Measurements from ENCODE around the gene SELENOS. TPM values are rescaled to one million over a fixed set of nuclear protein-coding genes. Genes with fewer than 3 reads are reported as not detected.

The SELENOS gene, protein sequence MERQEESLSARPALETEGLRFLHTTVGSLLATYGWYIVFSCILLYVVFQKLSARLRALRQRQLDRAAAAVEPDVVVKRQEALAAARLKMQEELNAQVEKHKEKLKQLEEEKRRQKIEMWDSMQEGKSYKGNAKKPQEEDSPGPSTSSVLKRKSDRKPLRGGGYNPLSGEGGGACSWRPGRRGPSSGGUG
- total RNA-seq: 10 to 100 TPM; 27.3 to 29.4 TPM

DNA sequence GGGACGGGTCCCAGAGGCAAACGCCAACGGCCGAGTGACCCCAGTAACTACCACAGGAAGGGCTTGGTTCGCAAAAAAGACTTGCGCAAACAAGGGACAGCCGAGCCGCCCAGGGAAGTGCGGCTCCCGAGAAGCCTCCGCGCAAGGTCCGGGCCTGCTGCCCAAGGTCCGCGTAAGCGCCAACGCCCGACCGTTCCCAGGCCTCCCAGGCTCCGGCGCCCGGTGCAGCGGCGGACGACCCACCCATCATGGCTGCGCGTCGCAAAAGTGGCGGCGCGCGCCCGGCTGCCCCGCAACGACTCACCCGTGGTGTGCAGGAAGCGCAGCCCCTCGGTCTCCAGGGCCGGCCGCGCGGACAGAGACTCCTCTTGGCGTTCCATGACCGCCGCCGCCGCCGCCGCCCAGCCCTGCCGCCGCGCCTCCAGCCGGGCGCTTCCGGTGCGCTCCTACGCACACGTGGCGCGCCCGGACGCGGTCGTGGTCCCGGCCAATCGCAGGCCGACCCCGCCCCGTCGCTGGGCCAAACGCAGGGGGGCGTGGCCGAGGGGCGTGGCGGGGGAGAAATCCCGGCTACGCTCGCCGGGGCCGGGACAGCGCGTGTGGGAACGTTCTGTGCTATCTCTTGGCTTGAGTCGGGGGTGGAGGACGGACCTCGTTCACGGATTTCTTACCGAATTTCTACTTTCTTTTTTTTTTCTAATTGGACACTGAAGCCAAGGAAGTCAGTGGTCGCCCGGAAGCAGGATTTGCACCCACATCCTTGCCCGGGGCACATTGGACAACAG is at the start of gene SELENOS:
SELENOS (minus strand) TSS at position 448 of the 785 bp plus-strand sequence; CDS start at position 380, 68 bp downstream.
- Mint-ChIP-seq H3K27me3 (no peaks in the 10 kb centered on the region), H3K36me3 (peaks cover 32% of the 10 kb centered on the region), H3K4me3 (peak within 1 kb of the TSS; percentile 99), H3K4me1 (peaks cover 24% of the 10 kb centered on the region), H3K27ac (peak within 1 kb of the TSS; percentile 88), H3K9me3 (no peaks in the 10 kb centered on the region)
- DNase-seq: peak; percentile 93

DNA sequence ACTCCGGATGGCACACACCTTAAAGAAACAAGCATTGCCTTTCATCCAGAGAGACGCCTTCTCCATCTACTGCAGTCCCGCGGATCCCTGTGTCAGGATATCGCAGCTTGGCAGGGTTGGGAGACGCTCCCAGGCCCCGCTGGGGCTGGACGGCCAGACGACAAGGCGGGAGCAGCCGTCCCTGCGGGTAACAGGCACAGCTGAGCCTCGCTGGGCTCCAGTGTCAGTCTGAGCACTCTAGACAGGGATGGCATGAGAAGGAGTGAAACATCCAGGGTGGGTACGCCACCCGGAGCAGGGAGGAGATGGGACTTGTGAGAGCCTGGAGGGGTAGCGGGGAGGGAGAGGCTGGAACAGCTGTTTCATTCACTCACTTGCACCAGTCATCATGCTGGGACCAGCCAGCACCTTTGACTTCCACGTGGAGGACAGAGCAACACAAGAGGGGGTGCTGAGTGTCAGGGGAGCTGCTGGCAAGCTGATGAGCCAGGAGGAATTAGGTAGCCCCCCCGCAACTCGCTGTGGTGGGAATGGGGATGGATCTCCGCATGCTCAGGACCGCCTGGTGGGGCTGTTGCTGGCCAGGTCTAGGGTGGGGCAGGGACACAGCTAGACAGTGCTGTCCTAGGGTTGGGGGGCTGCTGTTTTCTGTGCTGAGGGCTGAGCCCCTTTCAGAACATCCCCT is 49.3 kb upstream of the SELENOS start:
- H3K4me1 Mint-ChIP-seq: peaks cover 4% of the 10 kb centered on the region
- no peaks in the 10 kb centered on the region for H3K9me3 Mint-ChIP-seq
- DNase-seq: no peak
- H3K27me3 Mint-ChIP-seq: peaks cover 4% of the 10 kb centered on the region
- no peaks in the 10 kb centered on the region for H3K36me3 Mint-ChIP-seq
- no peak overlapping the region for H3K27ac Mint-ChIP-seq
- H3K4me3 Mint-ChIP-seq: no peak overlapping the region

DNA sequence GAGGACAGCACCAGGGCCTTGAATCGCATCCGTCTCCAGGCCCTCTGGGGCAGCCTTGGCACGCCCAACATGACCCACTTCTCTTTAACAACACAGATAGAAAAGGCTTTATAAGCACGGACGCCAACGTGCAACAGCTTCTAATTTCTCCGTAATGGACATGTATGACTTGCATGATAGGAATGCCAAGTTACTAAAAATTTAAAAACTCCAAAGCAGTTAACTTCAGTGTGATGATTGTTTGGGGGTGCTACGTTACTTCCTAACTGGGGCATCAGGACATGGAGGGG is 48.7 kb upstream of the SELENOS start:
- Mint-ChIP-seq H3K27me3 (peaks cover 4% of the 10 kb centered on the region), H3K36me3 (no peaks in the 10 kb centered on the region), H3K9me3 (no peaks in the 10 kb centered on the region), H3K4me1 (peaks cover 7% of the 10 kb centered on the region), H3K4me3 (no peak overlapping the region), H3K27ac (no peak overlapping the region)
- DNase-seq: no peak

DNA sequence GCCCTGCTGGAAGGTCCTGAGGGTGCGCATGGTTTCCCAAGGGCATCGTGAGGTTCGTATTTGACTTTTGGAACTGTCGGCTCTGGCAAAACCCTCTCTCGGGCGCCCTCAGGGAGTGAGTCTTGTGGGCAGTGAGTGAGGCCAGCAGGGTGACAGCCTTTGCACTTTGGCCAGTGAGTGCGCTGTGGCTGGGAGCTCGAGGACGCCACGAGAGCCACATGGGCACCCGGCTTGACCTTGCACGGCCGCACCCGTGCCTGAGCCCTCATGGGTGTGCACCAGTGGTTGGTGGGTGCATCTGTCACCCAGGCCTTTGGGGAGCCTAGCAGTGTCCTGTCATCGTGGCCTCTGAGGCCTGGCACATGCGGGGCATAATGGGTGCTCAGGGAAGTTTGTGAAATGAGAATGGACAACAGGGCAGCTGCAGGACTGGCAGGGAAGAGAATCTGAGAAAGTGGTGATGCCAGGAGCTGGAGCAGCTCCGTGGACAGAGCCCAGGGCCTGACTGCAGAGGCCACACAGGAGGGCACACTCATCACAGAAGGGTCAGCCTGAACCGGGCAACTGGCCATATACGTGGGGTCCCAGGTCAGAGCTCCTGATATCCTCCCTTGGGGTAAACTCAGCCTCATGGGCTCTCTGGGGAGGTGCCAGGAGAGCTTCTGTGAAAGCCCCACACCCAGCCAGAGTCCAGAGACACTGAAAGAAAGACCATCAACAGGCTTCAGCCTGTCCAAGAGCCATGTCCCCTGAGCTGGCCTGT is 48.2 kb upstream of the SELENOS start:
- DNase-seq: no peak
- H3K27ac Mint-ChIP-seq: no peak overlapping the region
- no peak overlapping the region for H3K4me3 Mint-ChIP-seq
- H3K4me1 Mint-ChIP-seq: peaks cover 12% of the 10 kb centered on the region
- H3K9me3 Mint-ChIP-seq: no peaks in the 10 kb centered on the region
- H3K36me3 Mint-ChIP-seq: peaks cover 2% of the 10 kb centered on the region
- H3K27me3 Mint-ChIP-seq: peaks cover 4% of the 10 kb centered on the region

DNA sequence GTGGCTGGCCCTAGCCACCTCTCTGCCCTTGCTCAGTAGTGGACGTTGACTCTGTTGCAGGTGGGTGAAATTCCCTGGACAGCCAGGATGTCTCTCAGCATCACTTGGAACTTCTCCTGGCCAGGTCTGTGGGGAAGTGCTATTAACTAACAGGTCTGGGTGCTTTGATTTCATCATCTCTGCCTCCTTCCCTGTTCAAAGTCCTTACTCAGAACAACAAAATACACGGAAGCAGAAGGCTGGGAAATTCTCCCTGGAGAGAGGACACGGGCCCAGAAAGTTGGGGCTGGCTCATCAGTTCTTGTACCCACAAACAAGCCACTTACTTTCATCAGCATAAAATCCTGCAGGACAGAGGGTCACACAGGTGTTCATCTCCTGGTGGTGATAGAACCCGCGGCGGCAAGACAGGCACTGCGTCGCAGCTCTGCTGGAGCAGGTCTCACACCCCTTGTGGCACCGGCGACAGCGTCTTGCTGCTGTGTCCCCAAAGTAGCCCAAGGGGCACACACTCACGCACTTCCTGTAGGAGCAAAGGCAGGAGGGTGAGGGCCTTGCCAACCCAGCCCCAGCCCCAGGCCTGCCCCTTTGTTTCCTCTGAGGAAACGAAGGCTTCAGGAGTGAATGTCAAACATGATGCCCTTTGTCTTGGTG is 47.4 kb upstream of the SELENOS start:
- no peaks in the 10 kb centered on the region for H3K9me3 Mint-ChIP-seq
- H3K4me1 Mint-ChIP-seq: peaks cover 15% of the 10 kb centered on the region
- H3K4me3 Mint-ChIP-seq: no peak overlapping the region
- H3K36me3 Mint-ChIP-seq: peaks cover 5% of the 10 kb centered on the region
- DNase-seq: no peak
- no peak overlapping the region for H3K27ac Mint-ChIP-seq
- H3K27me3 Mint-ChIP-seq: peaks cover 4% of the 10 kb centered on the region

DNA sequence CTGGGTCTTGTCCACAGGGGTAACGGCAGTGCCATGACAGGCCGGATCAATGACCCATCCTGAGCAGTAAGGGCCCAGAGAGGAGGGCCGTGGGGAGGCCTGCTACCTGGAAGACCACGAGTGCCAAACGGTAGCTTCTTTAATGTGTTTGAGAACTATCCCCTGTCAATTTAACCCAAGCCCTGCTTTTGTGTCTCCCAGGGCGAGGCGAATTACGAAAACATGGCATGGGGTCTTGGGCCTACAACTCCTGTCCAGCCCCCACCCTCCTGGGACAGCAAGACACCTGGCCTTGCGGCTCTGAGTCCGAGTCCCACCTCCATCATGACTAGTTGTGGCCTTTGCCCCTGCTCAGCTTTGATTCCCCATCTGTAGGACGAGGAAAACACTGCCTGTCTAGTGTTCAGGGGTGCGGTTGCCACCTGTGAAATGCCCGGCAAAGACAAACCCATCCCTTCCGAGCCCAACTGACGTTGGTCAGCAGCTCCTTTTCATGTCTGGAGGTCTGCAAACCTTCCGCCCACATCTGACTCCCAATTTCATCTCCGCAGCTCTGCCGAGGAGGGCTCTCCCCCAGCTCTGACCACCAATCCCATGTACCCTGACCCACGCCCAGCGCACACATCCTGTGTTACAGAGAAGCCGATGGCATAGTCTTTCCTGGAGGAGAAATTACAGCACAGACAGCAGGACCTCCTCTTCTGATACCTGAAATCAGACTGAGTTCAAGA is 46.7 kb upstream of the SELENOS start:
- Mint-ChIP-seq H3K36me3 (peaks cover 5% of the 10 kb centered on the region), H3K9me3 (no peaks in the 10 kb centered on the region), H3K27ac (no peak overlapping the region), H3K4me3 (no peak overlapping the region), H3K4me1 (peaks cover 15% of the 10 kb centered on the region), H3K27me3 (peaks cover 4% of the 10 kb centered on the region)
- no peak for DNase-seq

DNA sequence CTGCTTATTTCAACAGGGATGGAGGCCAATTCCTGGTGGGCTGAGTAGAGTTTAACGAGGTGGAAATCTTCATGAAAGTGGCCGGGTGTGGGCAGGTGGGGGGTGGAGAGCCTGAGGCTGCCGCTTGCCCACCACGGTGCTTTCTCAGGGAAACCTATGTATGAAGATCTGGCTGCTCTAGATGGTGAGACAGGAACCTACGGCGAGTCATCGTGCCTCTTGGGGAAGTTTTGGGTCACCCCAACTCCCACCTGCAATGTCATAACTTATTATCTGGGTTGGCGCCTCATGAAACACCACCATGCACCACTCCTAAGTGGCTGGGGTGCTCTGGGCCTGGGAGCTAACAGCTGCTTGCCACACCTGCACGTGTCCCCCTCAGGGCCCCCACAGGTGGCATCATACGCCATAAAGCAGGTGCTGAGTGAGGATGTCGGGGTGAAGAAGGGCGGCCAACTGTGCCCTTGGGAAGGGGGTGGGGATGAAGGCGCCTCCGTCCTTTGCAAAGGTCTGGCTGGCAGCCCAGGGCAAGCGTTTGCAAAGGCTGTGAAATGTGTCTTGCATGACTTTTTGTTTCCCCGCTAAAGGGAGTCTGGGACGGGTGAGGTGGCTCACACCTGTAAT is 45.7 kb upstream of the SELENOS start:
- H3K4me3 Mint-ChIP-seq: no peak overlapping the region
- no peak for DNase-seq
- no peaks in the 10 kb centered on the region for H3K9me3 Mint-ChIP-seq
- peaks cover 15% of the 10 kb centered on the region for H3K4me1 Mint-ChIP-seq
- no peak overlapping the region for H3K27ac Mint-ChIP-seq
- H3K27me3 Mint-ChIP-seq: peaks cover 4% of the 10 kb centered on the region
- H3K36me3 Mint-ChIP-seq: peaks cover 5% of the 10 kb centered on the region

DNA sequence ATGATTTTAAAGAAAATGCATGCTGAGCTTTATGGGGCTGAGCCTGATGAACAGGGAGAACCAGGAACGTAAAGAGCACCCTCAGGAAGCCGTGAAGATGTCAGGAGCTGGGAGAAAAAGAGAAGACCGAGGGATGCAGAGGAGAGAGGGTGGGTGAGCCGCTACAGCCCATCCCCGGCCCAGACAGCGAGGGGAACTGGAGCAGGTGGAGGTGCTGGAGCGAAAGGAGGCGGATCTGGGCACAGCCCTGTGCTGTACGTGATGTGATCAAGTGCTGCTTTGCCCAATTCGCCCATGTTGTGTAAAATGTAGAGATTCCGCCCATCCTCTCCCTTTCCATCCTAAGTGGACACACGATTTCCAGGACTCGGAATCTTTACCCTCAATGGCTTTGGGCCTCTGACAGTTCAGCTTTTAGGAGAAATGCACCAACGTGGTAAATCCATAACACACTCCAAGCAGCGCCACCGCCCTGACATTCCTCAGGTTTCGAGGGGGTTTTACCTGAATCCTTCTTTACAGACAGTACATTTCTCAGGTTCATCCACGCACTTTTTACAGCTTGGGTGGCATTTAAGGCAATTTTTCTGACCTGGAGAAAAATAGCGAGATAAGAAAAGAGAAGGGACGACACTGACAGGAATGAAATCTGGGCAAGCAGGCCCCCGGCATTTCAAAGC is 44.9 kb upstream of the SELENOS start:
- Mint-ChIP-seq H3K36me3 (peaks cover 5% of the 10 kb centered on the region), H3K27me3 (no peaks in the 10 kb centered on the region), H3K4me3 (no peak overlapping the region), H3K27ac (no peak overlapping the region), H3K4me1 (peaks cover 15% of the 10 kb centered on the region), H3K9me3 (no peaks in the 10 kb centered on the region)
- DNase-seq: no peak

DNA sequence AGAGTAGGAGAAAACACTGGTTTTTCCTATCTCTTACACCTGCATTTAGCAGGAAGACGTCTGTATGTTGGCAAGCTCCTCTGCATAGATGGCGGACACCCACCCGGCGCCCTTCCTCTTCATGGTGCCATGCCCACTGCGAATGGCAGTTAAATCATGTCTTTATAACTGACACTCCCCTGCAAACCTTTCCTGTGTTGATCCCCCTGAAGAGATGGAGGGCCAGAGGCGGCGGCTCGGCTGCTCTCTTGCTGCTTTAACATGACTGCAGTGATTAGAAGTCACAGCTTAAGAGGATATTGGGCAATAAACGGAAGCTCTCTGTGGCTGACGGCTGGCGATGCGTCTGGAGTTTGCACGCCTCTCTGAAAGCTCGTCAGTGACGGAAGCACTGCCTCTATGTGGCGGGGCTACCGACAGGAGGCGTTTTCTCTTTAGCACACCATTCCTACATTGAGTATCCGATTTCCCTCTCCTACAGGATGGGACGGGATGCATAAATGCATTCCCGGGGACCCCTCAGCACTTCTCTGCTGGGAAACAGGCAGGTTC is 43.3 kb upstream of the SELENOS start:
- H3K4me3 Mint-ChIP-seq: peak overlapping the region; percentile 81
- peaks cover 15% of the 10 kb centered on the region for H3K4me1 Mint-ChIP-seq
- H3K9me3 Mint-ChIP-seq: no peaks in the 10 kb centered on the region
- no peaks in the 10 kb centered on the region for H3K27me3 Mint-ChIP-seq
- peak overlapping the region; percentile 87 for H3K27ac Mint-ChIP-seq
- peak; percentile 61 for DNase-seq
- H3K36me3 Mint-ChIP-seq: peaks cover 5% of the 10 kb centered on the region

DNA sequence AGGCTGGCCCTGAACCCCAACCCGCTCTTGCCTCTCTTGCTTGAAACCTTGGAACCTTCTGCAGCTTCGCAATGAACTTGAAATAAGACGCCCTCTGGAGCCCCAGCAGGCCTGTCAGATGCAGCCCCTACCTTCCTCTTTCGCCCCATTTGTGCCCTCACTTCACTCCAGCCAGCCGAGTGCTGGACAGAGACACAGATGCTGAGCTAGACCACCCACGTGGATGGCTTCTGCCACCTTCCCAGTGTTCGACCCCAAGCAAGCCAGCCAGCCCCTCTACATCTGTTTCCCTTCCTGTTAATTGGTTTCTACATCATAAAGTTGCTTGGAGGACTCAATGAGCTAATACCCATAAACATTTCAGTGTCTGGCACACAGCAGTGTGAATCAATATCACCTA is 41.6 kb upstream of the SELENOS start:
- no peak for DNase-seq
- Mint-ChIP-seq H3K4me3 (no peak overlapping the region), H3K9me3 (no peaks in the 10 kb centered on the region), H3K27me3 (no peaks in the 10 kb centered on the region), H3K4me1 (peaks cover 15% of the 10 kb centered on the region), H3K36me3 (peaks cover 5% of the 10 kb centered on the region), H3K27ac (no peak overlapping the region)

DNA sequence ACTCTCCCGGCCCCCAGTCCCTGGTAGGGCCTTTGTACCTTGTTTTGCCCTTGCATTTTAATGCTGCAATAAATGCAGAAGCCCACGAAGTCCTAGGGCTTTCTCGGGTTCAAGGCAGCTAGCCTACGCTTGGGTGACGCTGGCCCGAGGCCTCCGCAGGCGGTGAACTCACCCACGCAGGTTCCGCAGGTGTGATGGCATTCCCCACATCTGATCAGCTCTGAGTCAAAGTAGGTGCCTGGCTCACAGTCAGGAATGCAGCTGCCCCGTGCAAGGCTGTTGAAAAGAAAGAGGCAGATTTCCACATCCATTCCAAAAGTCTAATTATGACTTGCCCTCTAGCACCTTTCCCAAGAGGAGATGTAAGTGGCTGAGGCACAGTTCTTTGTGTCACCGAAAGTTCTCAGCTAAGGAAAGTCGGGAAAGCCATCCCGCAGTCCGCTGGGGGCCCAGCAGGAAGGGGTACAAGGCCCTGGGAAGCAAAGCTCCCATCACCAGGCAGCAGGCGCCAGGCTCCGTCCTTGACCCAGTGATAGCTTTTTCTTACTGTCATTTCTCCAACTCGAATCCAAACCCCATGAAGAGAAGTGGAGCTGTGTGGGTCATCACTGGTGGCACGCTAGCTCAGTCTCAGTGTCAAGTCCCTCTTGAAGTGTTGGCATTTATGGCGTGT is 41.0 kb upstream of the SELENOS start:
- no peak for DNase-seq
- Mint-ChIP-seq H3K27me3 (no peaks in the 10 kb centered on the region), H3K4me3 (no peak overlapping the region), H3K36me3 (peaks cover 5% of the 10 kb centered on the region), H3K4me1 (peaks cover 15% of the 10 kb centered on the region), H3K27ac (no peak overlapping the region), H3K9me3 (no peaks in the 10 kb centered on the region)

DNA sequence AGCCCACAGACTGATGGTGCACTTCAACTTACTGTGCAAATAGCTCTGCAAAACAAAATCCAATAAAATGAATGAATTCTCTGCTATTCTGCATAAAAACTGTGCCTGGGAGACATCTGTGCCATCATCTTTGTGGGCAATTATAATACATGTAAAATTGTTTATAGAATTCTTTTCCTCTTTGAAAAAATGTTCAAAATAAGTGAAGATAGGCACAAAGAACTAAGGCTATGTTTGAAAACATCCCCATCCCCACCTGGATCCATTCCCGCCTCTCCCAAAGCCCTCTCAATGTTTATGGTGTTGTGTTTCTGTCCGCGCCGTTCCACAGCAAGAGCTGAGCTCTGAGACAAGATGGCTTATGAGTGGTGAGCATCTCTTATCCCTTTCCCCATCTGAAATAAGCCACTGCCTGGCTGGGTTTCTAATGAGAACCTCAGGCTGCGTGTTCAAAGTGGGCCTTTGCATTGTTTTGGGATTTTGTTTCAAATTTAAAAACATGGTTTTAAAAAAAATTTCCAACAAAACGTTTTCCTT is 40.1 kb upstream of the SELENOS start:
- Mint-ChIP-seq H3K27me3 (no peaks in the 10 kb centered on the region), H3K9me3 (no peaks in the 10 kb centered on the region), H3K4me1 (peaks cover 11% of the 10 kb centered on the region), H3K27ac (no peak overlapping the region), H3K4me3 (no peak overlapping the region), H3K36me3 (peaks cover 5% of the 10 kb centered on the region)
- DNase-seq: no peak
